ENCODE data around the gene NIM1K.
A peak's percentile ranks its signal among the peaks of the same experiment; 100 is the strongest.
"Not testable (repeated sequence)": the region's sequence is repeated elsewhere in the genome, so short reads cannot be mapped to it uniquely, and the experiment has no call there.

Gene NIM1K

DNA sequence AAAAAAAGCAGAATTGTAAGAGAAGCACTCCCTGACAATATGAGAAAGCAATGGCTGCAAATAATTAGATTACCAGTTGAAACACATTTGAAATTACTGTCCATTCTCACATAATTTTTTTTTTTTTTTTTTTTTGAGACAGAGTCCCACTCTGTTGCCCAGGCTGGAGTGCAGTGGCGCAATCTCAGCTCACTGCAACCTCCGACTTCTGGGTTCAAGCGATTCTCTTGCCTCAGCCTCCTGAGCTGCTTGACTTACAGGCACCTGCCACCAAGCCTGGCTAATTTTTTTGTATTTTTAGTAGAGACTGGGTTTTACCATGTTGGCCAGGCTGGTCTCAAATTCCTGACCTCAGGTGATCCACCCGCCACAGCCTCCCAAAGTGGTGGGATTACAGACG is 114.9 kb downstream of the NIM1K start:
- WGBS (ENCODE audit: extremely low coverage, insufficient coverage, insufficient read length), result no CpG with 5 or more reads among the region's 5 CpGs
- H3K23ac ChIP-seq (ENCODE audit: low read length), result not testable (repeated sequence)

DNA sequence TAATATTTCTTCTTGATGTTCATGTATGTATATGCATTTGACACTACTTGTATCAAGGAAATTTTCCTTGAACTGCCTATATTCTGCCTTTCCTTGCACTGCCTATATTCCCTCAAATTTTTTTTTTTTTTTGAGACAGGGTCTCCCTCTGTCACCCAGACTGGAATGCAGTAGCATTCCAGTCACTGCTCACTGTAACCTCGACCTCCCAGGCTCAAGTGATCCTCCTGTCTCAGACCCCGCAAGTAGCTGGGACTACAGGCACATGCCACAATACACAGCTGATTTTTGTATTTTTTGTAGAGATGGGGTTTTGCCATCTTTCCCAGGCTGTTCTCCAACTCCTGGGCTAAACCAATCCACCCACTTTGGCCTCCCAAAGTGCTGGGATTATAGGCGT is 117.1 kb downstream of the NIM1K start:
- H3K4me1 ChIP-seq (ENCODE audit: control insufficient read depth in 1 of 2, insufficient read depth in 2 of 2, low read length in 2 of 2), result peaks cover 4 to 9% of the 10 kb centered on the region in 2 experiments
- no peaks in the 10 kb centered on the region for H3K9me3 ChIP-seq (ENCODE audit: insufficient read depth, low read depth, low read length)
- no peak overlapping the region for H2AK5ac ChIP-seq (ENCODE audit: low read length)
- peak overlapping the region; percentile 40 for H3K4me2 ChIP-seq (ENCODE audit: low read length)
- H4K8ac ChIP-seq (ENCODE audit: low read depth, low read length), result no peak overlapping the region
- no peak for DNase-seq
- no peak overlapping the region for H3K23ac ChIP-seq (ENCODE audit: low read length)
- peaks cover 9% of the 10 kb centered on the region for H3K79me1 ChIP-seq (ENCODE audit: low read length)
- no peak overlapping the region for H2AFZ ChIP-seq (ENCODE audit: insufficient read depth, low read length, poor library complexity)
- no peak overlapping the region for H4K12ac ChIP-seq (ENCODE audit: low read depth, low read length)
- no peak overlapping the region for H2BK120ac ChIP-seq (ENCODE audit: insufficient read depth, low read length, poor library complexity)
- no peak overlapping the region for H2BK5ac ChIP-seq (ENCODE audit: low read depth, low read length, poor library complexity)
- no peak overlapping the region for H4K91ac ChIP-seq (ENCODE audit: low read depth, low read length)
- H3K36me3 ChIP-seq (ENCODE audit: control insufficient read depth in 1 of 2, insufficient read depth in 2 of 2, low read length in 2 of 2), result peaks cover 0 to 1% of the 10 kb centered on the region in 2 experiments
- peaks cover 18% of the 10 kb centered on the region for H3K79me2 ChIP-seq (ENCODE audit: control insufficient read depth, insufficient read depth, low read length, poor library complexity)
- no peak overlapping the region for H3K14ac ChIP-seq (ENCODE audit: low read length)
- no peaks in the 10 kb centered on the region for H3K27me3 ChIP-seq (ENCODE audit: insufficient read depth, low read length)
- H3K9ac ChIP-seq (ENCODE audit: low read length), result no peak overlapping the region
- WGBS (ENCODE audit: extremely low coverage, insufficient coverage, insufficient read length), result no CpG with 5 or more reads among the region's 3 CpGs
- H3K27ac ChIP-seq (ENCODE audit: low read depth, low read length), result peak overlapping the region; percentile 18
- H2BK12ac ChIP-seq (ENCODE audit: low read length), result no peak overlapping the region
- H3K18ac ChIP-seq (ENCODE audit: low read length), result no peak overlapping the region
- H3K4ac ChIP-seq (ENCODE audit: low read depth, low read length), result peak overlapping the region; percentile 57
- no peak overlapping the region for H3K4me3 ChIP-seq (ENCODE audit: low read depth, low read length)

More for the DNA sequence above, 114.9 kb downstream of the NIM1K start:
- not testable (repeated sequence) for H2AFZ ChIP-seq (ENCODE audit: insufficient read depth, low read length, poor library complexity); H4K91ac ChIP-seq (ENCODE audit: low read depth, low read length); DNase-seq; H3K9me3 ChIP-seq (ENCODE audit: insufficient read depth, low read depth, low read length); H3K27me3 ChIP-seq (ENCODE audit: insufficient read depth, low read length); H2BK5ac ChIP-seq (ENCODE audit: low read depth, low read length, poor library complexity); H3K4me1 ChIP-seq (ENCODE audit: control insufficient read depth in 1 of 2, insufficient read depth in 2 of 2, low read length in 2 of 2); H2BK12ac ChIP-seq (ENCODE audit: low read length); H3K9ac ChIP-seq (ENCODE audit: low read length); H4K12ac ChIP-seq (ENCODE audit: low read depth, low read length); H3K14ac ChIP-seq (ENCODE audit: low read length); H3K4me3 ChIP-seq (ENCODE audit: low read depth, low read length); H3K4me2 ChIP-seq (ENCODE audit: low read length); H3K18ac ChIP-seq (ENCODE audit: low read length); H4K8ac ChIP-seq (ENCODE audit: low read depth, low read length); H3K79me1 ChIP-seq (ENCODE audit: low read length); H3K36me3 ChIP-seq (ENCODE audit: control insufficient read depth in 1 of 2, insufficient read depth in 2 of 2, low read length in 2 of 2); H2BK120ac ChIP-seq (ENCODE audit: insufficient read depth, low read length, poor library complexity); H3K27ac ChIP-seq (ENCODE audit: low read depth, low read length); H2AK5ac ChIP-seq (ENCODE audit: low read length)
- Histone ChIP-seq H3K79me2 (ENCODE audit: control insufficient read depth, insufficient read depth, low read length, poor library complexity) (peaks cover 11% of the 10 kb centered on the region), H3K4ac (ENCODE audit: low read depth, low read length) (peak overlapping the region; percentile 27)

DNA sequence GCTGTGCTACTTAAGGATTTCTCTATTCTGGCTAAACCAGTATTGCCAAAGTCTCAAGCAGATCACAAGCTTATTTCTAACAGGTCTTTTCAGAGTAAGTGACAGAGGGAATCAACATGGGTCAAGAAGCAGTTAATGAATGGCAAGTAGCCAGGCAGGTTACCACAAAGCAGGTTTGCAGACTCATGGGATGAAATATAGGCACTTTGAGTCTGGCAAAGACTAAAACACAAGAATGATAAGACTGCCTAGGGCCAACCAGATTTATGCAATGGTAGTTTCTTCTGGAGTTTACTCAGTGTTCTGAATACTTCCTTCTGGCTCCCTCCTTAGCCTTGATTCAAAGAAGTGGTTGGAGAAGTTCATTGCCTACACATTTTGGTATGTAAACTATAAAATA is 117.6 kb downstream of the NIM1K start:
- Histone ChIP-seq H4K12ac (ENCODE audit: low read depth, low read length) (no peak overlapping the region), H3K27ac (ENCODE audit: low read depth, low read length) (peak overlapping the region; percentile 18), H3K9ac (ENCODE audit: low read length) (no peak overlapping the region), H3K18ac (ENCODE audit: low read length) (no peak overlapping the region), H2AK5ac (ENCODE audit: low read length) (no peak overlapping the region), H3K4me1 (ENCODE audit: control insufficient read depth in 1 of 2, insufficient read depth in 2 of 2, low read length in 2 of 2) (peaks cover 5 to 11% of the 10 kb centered on the region in 2 experiments), H3K79me2 (ENCODE audit: control insufficient read depth, insufficient read depth, low read length, poor library complexity) (peaks cover 18% of the 10 kb centered on the region), H3K4me2 (ENCODE audit: low read length) (peak overlapping the region; percentile 40), H2BK5ac (ENCODE audit: low read depth, low read length, poor library complexity) (no peak overlapping the region), H4K91ac (ENCODE audit: low read depth, low read length) (no peak overlapping the region), H3K27me3 (ENCODE audit: insufficient read depth, low read length) (no peaks in the 10 kb centered on the region), H2BK12ac (ENCODE audit: low read length) (no peak overlapping the region), H3K9me3 (ENCODE audit: insufficient read depth, low read depth, low read length) (no peaks in the 10 kb centered on the region), H2AFZ (ENCODE audit: insufficient read depth, low read length, poor library complexity) (no peak overlapping the region), H3K14ac (ENCODE audit: low read length) (no peak overlapping the region), H3K36me3 (ENCODE audit: control insufficient read depth in 1 of 2, insufficient read depth in 2 of 2, low read length in 2 of 2) (peaks cover 0 to 1% of the 10 kb centered on the region in 2 experiments), H4K8ac (ENCODE audit: low read depth, low read length) (no peak overlapping the region), H3K4ac (ENCODE audit: low read depth, low read length) (peak overlapping the region; percentile 57), H2BK120ac (ENCODE audit: insufficient read depth, low read length, poor library complexity) (no peak overlapping the region), H3K79me1 (ENCODE audit: low read length) (peaks cover 11% of the 10 kb centered on the region), H3K4me3 (ENCODE audit: low read depth, low read length) (no peak overlapping the region), H3K23ac (ENCODE audit: low read length) (no peak overlapping the region)
- no peak for DNase-seq

DNA sequence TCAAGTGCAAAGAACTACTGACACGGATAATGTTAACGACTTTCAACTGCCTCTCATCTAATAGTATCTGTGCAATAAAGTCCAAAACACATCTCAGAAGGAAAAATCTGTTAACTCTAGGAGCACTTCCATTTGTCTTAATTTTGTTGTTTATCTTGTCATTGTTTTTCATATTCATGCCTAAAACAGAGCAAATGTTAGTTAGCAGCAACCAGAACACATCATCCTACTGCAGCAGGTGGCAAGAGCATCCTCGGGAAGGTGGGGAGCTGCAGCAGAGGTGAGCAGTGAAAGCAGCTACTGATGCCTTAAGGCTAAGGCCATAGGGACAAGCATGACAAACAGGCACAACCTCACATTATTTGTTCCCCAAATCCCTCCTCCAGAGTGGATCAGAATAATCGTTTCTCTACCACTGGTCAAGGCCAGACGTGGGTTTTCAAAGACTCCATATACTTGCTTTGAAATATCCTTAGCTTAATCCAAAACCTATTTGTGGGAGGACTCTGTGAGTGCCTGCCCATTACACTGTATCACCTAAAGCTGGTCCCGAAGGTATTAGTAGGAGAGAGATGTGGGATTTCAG is 120.1 kb downstream of the NIM1K start:
- H2AFZ ChIP-seq (ENCODE audit: insufficient read depth, low read length, poor library complexity), result no peak overlapping the region
- no peaks in the 10 kb centered on the region for H3K9me3 ChIP-seq (ENCODE audit: insufficient read depth, low read depth, low read length)
- no peak overlapping the region for H2AK5ac ChIP-seq (ENCODE audit: low read length)
- no peak overlapping the region for H3K14ac ChIP-seq (ENCODE audit: low read length)
- H2BK120ac ChIP-seq (ENCODE audit: insufficient read depth, low read length, poor library complexity), result no peak overlapping the region
- H4K91ac ChIP-seq (ENCODE audit: low read depth, low read length), result no peak overlapping the region
- H2BK12ac ChIP-seq (ENCODE audit: low read length), result no peak overlapping the region
- H3K23ac ChIP-seq (ENCODE audit: low read length), result no peak overlapping the region
- no peaks in the 10 kb centered on the region for H3K27me3 ChIP-seq (ENCODE audit: insufficient read depth, low read length)
- peak overlapping the region; percentile 58 for H3K4me2 ChIP-seq (ENCODE audit: low read length)
- peaks cover 18% of the 10 kb centered on the region for H3K79me2 ChIP-seq (ENCODE audit: control insufficient read depth, insufficient read depth, low read length, poor library complexity)
- no peak overlapping the region for H4K8ac ChIP-seq (ENCODE audit: low read depth, low read length)
- H4K12ac ChIP-seq (ENCODE audit: low read depth, low read length), result no peak overlapping the region
- H3K79me1 ChIP-seq (ENCODE audit: low read length), result peaks cover 13% of the 10 kb centered on the region
- no peak overlapping the region for H3K18ac ChIP-seq (ENCODE audit: low read length)
- no peak overlapping the region for H3K27ac ChIP-seq (ENCODE audit: low read depth, low read length)
- no peaks in the 10 kb centered on the region for H3K36me3 ChIP-seq (ENCODE audit: control insufficient read depth in 1 of 2, insufficient read depth in 2 of 2, low read length in 2 of 2)
- H3K4ac ChIP-seq (ENCODE audit: low read depth, low read length), result peak overlapping the region; percentile 98
- H3K9ac ChIP-seq (ENCODE audit: low read length), result peak overlapping the region; percentile 21
- no peak for DNase-seq
- no CpG with 5 or more reads among the region's 6 CpGs for WGBS (ENCODE audit: extremely low coverage, insufficient coverage, insufficient read length)
- H2BK5ac ChIP-seq (ENCODE audit: low read depth, low read length, poor library complexity), result no peak overlapping the region
- peaks cover 5 to 11% of the 10 kb centered on the region in 2 experiments for H3K4me1 ChIP-seq (ENCODE audit: control insufficient read depth in 1 of 2, insufficient read depth in 2 of 2, low read length in 2 of 2)
- H3K4me3 ChIP-seq (ENCODE audit: low read depth, low read length), result peak overlapping the region; percentile 99

Measured in trophoblast cell (in vitro differentiated cells and primary cell).